HepG2 (cell line): Measurements from ENCODE around the gene AFF4.
"Not testable (repeated sequence)": the region's sequence is repeated elsewhere in the genome, so short reads cannot be mapped to it uniquely, and the experiment has no call there.

Experiments
- AGO2 ChIP-seq: fragments of 200-400 bp; formaldehyde crosslinking; optimal IDR thresholded peaks from 2 replicates; pipeline ENCODE3; 2017; ENCODE audit warnings: mild to moderate bottlenecking, low read depth, low read length, moderate library complexity
- CBX5 ChIP-seq: sonication (generic); formaldehyde crosslinking; IDR thresholded peaks from 2 replicates; pipeline ENCODE4 v1.4.0; 2020; ENCODE audit warnings: missing genetic modification reagents, borderline replicate concordance
- RFXAP ChIP-seq: sonication (generic); formaldehyde crosslinking; IDR thresholded peaks from 2 replicates; pipeline ENCODE4 v1.4.0; 2020; ENCODE audit warnings: missing genetic modification reagents, borderline replicate concordance
- ZNF792 ChIP-seq: IDR thresholded peaks from 2 replicates; pipeline ENCODE4 v1.6.1; 2016
- TF ChIP-seq, protein P1 (sequence below): IDR thresholded peaks from 2 replicates; pipeline ENCODE4 v1.6.1; 2016; ENCODE audit warnings: missing compliant biosample characterization, missing genetic modification reagents, borderline replicate concordance

DNA sequence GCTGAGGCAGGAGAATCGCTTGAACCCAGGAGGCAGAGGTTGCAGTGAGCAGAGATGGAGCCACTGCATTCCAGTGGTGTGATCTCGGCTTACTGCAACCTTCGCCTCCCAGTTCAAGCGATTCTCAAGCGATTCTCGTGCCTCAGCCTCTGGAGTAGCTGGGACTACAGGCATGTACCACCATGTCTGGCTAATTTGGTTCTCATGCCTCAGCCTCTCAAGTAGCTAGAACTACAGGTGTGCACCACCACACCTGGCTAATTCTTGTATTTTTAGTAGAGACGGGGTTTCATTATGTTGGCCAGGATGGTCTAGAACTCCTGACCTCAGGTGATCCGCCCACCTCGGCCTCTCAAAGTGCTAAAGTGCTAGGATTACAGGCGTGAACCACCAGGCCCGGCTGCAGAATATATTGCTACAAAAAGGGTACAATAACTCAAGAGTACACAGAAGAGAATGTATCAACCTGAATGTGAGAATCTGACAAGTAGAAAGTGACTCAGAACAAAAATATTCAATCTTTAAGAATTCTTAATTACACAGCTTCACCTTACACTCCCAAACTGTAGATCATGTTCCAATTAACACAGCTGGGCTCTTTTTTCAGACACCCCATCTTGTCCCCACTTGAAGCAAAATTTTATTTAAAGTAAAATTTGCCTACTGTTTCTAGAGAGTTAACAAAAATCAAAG is 2.2 kb downstream of the AFF4 start:
- TF ChIP-seq ZNF792 (CRISPR knock-in tag); RFXAP (CRISPR knock-in tag); CBX5 (CRISPR knock-in tag); AGO2: not testable (repeated sequence)
- TF ChIP-seq, protein P1, sequence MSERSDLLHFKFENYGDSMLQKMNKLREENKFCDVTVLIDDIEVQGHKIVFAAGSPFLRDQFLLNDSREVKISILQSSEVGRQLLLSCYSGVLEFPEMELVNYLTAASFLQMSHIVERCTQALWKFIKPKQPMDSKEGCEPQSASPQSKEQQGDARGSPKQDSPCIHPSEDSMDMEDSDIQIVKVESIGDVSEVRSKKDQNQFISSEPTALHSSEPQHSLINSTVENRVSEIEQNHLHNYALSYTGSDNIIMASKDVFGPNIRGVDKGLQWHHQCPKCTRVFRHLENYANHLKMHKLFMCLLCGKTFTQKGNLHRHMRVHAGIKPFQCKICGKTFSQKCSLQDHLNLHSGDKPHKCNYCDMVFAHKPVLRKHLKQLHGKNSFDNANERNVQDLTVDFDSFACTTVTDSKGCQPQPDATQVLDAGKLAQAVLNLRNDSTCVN (CRISPR knock-in tag) = not testable (repeated sequence)
